HFFc6 (cell line): ENCODE results near the gene UNK. TPM values are rescaled to one million over a fixed set of nuclear protein-coding genes. Genes with fewer than 3 reads are reported as not detected.

Source experiments
- DNase-seq: peaks from one replicate; pipeline ENCODE4 v3.0.0-alpha.2; 2018
- H3K27ac Mint-ChIP-seq: 2 replicates; pipeline ENCODE4 v1.8.0; 2020; ENCODE audit warnings: mild to moderate bottlenecking, mixed read lengths
- H3K27me3 Mint-ChIP-seq: 2 replicates; pipeline ENCODE4 v1.8.0; 2021; ENCODE audit warnings: mild to moderate bottlenecking, moderate library complexity, mixed read lengths; ENCODE audit not compliant: insufficient read depth
- H3K36me3 Mint-ChIP-seq: 2 replicates; pipeline ENCODE4 v1.8.0; 2021; ENCODE audit warnings: low read depth, mixed read lengths
- H3K4me1 Mint-ChIP-seq: 2 replicates; pipeline ENCODE4 v1.8.0; 2020; ENCODE audit warnings: low read depth, mixed read lengths
- H3K4me3 Mint-ChIP-seq: 2 replicates; pipeline ENCODE4 v1.8.0; 2020; ENCODE audit warnings: mild to moderate bottlenecking, moderate library complexity, mixed read lengths
- H3K9me3 Mint-ChIP-seq: 2 replicates; pipeline ENCODE4 v1.8.0; 2020; ENCODE audit warnings: mild to moderate bottlenecking, mixed read lengths
- CTCF ChIP-seq: fragments of 200-600 bp; sonication (generic); IDR thresholded peaks from 2 replicates; pipeline ENCODE4 v1.5.0; 2021; ENCODE audit warnings: antibody characterized with exemption, mild to moderate bottlenecking
- total RNA-seq, 6 experiments: library from RNA; stranded (reverse); fragmentation: NEBNext Ultra II Directional; extraction: Animal tissue kit (Norgen Biotek cat#: 25700); gene quantifications; 2 replicates in 1 of 6; 3 replicates in 5 of 6; pipeline ENCODE4 v1.2.3, GENCODE V29; 2021

Gene UNK
- total RNA-seq, 6 experiments from 2014 or later: 12.7 to 18.6 (median 16.2) TPM

DNA sequence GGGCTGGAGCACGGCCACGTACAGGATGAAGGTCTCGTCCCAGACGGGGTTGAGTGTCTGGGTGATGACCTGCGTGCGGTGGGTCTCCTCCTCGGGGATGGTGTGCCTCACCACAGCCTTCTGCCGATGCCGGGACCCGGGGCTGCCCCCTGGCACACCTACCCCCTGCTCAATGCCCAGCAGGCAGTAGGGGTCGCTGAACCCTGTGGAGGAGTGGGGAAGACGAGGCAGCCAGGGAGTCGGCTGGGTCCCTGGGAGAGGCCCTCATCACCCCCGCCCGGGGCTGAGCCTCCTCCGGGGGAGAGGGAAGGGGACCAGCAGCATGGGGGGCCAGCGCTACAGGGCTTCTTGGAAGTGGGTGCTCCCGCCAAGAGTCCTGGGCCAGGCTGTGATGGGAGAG, 57.8 kb downstream of the UNK start:
- DNase-seq: no peak
- Mint-ChIP-seq H3K36me3 (no peaks in the 10 kb centered on the region; the same call in 1 of the 2 replicates), H3K4me3 (no peak overlapping the region), H3K27ac (no peak overlapping the region), H3K27me3 (peaks cover 2% of the 10 kb centered on the region; the same call in 1 of the 2 replicates), H3K4me1 (peaks cover 5% of the 10 kb centered on the region; the same call in 1 of the 2 replicates), H3K9me3 (no peaks in the 10 kb centered on the region)
- TF ChIP-seq CTCF: no peak

- no peak for TF ChIP-seq CTCF
- Mint-ChIP-seq H3K4me1 (peaks cover 5% of the 10 kb centered on the region; the same call in 1 of the 2 replicates), H3K4me3 (no peak overlapping the region), H3K27ac (no peak overlapping the region), H3K27me3 (peaks cover 2% of the 10 kb centered on the region; the same call in 1 of the 2 replicates), H3K36me3 (no peaks in the 10 kb centered on the region; the same call in 1 of the 2 replicates), H3K9me3 (no peaks in the 10 kb centered on the region)
- no peak for DNase-seq
Observed at GRCh38 chr17:75842963-75843576, 58.5 kb downstream of the UNK start.

- Mint-ChIP-seq H3K9me3 (no peaks in the 10 kb centered on the region), H3K4me3 (no peak within 1 kb of the TSS), H3K27me3 (peaks cover 2% of the 10 kb centered on the region; the same call in 1 of the 2 replicates), H3K36me3 (peaks cover 7% of the 10 kb centered on the region), H3K27ac (no peak within 1 kb of the TSS), H3K4me1 (peaks cover 5% of the 10 kb centered on the region; the same call in 1 of the 2 replicates)
- DNase-seq: no peak
- TF ChIP-seq CTCF: no peak
Observed at GRCh38 chr17:75843577-75844529, 59.2 kb downstream of the UNK start, which contains the start of gene UNC13D. Gene UNC13D (minus strand): TSS chr17:75844404. CDS start chr17:75844337, 67 bp downstream.

- Mint-ChIP-seq H3K27ac (no peak overlapping the region), H3K9me3 (no peaks in the 10 kb centered on the region), H3K4me1 (peaks cover 5% of the 10 kb centered on the region; the same call in 1 of the 2 replicates), H3K36me3 (peaks cover 8% of the 10 kb centered on the region), H3K27me3 (no peaks in the 10 kb centered on the region), H3K4me3 (no peak overlapping the region)
- TF ChIP-seq CTCF: no peak
- no peak for DNase-seq
Observed at GRCh38 chr17:75844530-75845057, 60.0 kb downstream of the UNK start.

- Mint-ChIP-seq H3K27ac (no peak overlapping the region), H3K4me1 (peaks cover 5% of the 10 kb centered on the region; the same call in 1 of the 2 replicates), H3K9me3 (no peaks in the 10 kb centered on the region), H3K36me3 (peaks cover 8% of the 10 kb centered on the region), H3K4me3 (no peak overlapping the region), H3K27me3 (no peaks in the 10 kb centered on the region)
- peak; percentile 83 for TF ChIP-seq CTCF
- DNase-seq: peak; percentile 54
Observed at GRCh38 chr17:75845058-75845711, 60.6 kb downstream of the UNK start.
